ENCODE measurements around the gene LDLRAD4. TPM values are rescaled to one million over a fixed set of nuclear protein-coding genes. Genes with fewer than 3 reads are reported as not detected.

The LDLRAD4 gene
- total RNA-seq, 4 donors from 2014 or later, result 14.0 to 36.9 (median 29.3) TPM

DNA sequence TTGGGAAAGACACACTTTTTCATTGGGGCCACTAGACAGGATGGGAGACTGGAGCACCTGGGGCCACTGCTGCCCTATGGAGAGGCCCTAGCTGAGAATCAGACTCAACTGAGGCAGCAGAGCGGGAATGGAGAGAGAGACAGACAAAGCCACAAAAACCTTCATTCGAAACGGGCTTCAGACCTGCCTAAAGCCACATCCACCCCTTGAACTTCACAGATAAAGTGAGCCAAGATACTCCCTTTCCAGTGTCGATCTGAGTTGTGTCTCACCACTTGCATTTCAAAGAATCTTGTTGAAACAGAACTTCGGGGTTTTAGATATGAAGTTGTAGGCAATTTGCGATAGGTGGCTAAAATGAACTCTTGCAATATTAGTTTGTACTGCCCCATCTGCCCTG is 11.3 kb upstream of the LDLRAD4 start:
- Histone ChIP-seq H3K4me1 (no peaks in the 10 kb centered on the region), H3K9me3 (no peaks in the 10 kb centered on the region), H3K27ac (no peak overlapping the region), H3K4me3 (no peak overlapping the region), H3K36me3 (no peaks in the 10 kb centered on the region), H3K27me3 (no peaks in the 10 kb centered on the region)
- DNase-seq (ENCODE audit: low spot score in 2 of 2), result no peak
- no peak for TF ChIP-seq EP300 (IDR thresholded peaks at IDR 0.05)
- TF ChIP-seq, protein P1, sequence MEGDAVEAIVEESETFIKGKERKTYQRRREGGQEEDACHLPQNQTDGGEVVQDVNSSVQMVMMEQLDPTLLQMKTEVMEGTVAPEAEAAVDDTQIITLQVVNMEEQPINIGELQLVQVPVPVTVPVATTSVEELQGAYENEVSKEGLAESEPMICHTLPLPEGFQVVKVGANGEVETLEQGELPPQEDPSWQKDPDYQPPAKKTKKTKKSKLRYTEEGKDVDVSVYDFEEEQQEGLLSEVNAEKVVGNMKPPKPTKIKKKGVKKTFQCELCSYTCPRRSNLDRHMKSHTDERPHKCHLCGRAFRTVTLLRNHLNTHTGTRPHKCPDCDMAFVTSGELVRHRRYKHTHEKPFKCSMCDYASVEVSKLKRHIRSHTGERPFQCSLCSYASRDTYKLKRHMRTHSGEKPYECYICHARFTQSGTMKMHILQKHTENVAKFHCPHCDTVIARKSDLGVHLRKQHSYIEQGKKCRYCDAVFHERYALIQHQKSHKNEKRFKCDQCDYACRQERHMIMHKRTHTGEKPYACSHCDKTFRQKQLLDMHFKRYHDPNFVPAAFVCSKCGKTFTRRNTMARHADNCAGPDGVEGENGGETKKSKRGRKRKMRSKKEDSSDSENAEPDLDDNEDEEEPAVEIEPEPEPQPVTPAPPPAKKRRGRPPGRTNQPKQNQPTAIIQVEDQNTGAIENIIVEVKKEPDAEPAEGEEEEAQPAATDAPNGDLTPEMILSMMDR (IDR thresholded peaks at IDR 0.05), result no peak
- TF ChIP-seq POLR2A (IDR thresholded peaks at IDR 0.05), result no peak
- 92 to 93% methylated on average over 6 of the region's 6 CpGs for WGBS, 2 donors

DNA sequence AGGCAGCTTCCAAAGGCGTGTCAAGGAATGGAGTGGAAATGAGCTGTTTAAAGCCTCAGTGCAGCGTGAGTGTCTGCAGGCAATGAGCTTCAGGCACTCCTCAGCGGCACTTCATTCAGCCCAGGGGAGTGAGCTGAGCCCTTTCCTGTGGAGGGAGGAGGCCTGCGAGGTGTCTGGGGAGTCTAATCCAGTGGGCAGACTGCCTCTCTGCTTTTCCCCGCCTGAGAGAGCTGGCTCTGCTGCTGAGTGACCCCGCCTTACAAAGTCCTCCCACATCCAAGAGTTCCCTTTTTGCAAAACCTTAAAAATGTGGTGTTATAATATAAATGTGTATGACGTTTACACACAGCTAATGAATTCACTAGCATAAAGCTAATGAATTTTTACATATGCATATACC is 7.0 kb upstream of the LDLRAD4 start:
- no peak for DNase-seq (ENCODE audit: low spot score in 2 of 2)
- peaks cover 0 to 2% of the 10 kb centered on the region in 2 donors for H3K27me3 ChIP-seq
- no peaks in the 10 kb centered on the region for H3K9me3 ChIP-seq
- H3K4me1 ChIP-seq, result peaks cover 0 to 9% (median under 1%) of the 10 kb centered on the region in 4 donors
- TF ChIP-seq EP300 (IDR thresholded peaks at IDR 0.05) (no peak), POLR2A (IDR thresholded peaks at IDR 0.05) (no peak)
- TF ChIP-seq, protein P1 (IDR thresholded peaks at IDR 0.05), result no peak
- 43 to 44% methylated on average over 7 of the region's 7 CpGs for WGBS, 2 donors
- no peaks in the 10 kb centered on the region for H3K36me3 ChIP-seq
- no peak overlapping the region for H3K4me3 ChIP-seq
- H3K27ac ChIP-seq, result no peak overlapping the region

GRCh38 chr18:13213036-13213795 is 5.3 kb upstream of the LDLRAD4 start:
- no peaks in the 10 kb centered on the region for H3K36me3 ChIP-seq
- peaks cover 0 to 18% (median 4%) of the 10 kb centered on the region in 4 donors for H3K4me1 ChIP-seq
- DNase-seq (ENCODE audit: low spot score in 2 of 2), result no peak
- WGBS, 2 donors, result 85 to 90% methylated on average over 15 to 18 of the region's 18 CpGs
- H3K4me3 ChIP-seq, result no peak overlapping the region
- no peak for TF ChIP-seq POLR2A (IDR thresholded peaks at IDR 0.05)
- TF ChIP-seq, protein P1 (IDR thresholded peaks at IDR 0.05), result no peak
- no peak for TF ChIP-seq EP300 (IDR thresholded peaks at IDR 0.05)
- peaks cover 0 to 7% of the 10 kb centered on the region in 2 donors for H3K27me3 ChIP-seq
- H3K27ac ChIP-seq, result no peak overlapping the region
- no peaks in the 10 kb centered on the region for H3K9me3 ChIP-seq

DNA sequence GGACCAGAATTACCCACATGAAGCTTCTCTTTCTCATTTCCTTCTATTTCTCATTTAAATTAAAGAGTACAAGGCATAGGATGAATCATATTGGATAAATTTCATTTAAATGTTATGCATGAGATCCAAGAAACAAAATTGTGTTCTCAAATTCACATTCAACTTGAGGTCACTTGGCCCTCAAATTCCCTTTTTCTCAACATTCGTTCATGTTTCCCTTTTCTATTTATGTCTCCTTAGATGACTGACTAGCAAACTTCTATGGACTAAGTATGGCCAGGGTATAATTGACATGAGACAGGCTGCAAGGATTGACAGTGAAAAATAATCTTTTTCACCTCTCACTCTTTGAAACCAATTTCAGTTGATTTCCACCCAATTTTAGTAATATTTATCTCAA is 4.0 kb upstream of the LDLRAD4 start:
- no peak overlapping the region for H3K27ac ChIP-seq
- WGBS, 2 donors, result 44 to 56% methylated on average over 1 of the region's 1 CpG
- peaks cover 0 to 32% (median 16%) of the 10 kb centered on the region in 4 donors for H3K4me1 ChIP-seq
- H3K36me3 ChIP-seq, result no peaks in the 10 kb centered on the region
- H3K27me3 ChIP-seq, result peaks cover 0 to 7% of the 10 kb centered on the region in 2 donors
- H3K4me3 ChIP-seq, result no peak overlapping the region
- no peak for DNase-seq (ENCODE audit: low spot score in 2 of 2)
- TF ChIP-seq EP300 (IDR thresholded peaks at IDR 0.05) (no peak), POLR2A (IDR thresholded peaks at IDR 0.05) (no peak)
- TF ChIP-seq, protein P1 (IDR thresholded peaks at IDR 0.05), result no peak
- no peaks in the 10 kb centered on the region for H3K9me3 ChIP-seq

DNA sequence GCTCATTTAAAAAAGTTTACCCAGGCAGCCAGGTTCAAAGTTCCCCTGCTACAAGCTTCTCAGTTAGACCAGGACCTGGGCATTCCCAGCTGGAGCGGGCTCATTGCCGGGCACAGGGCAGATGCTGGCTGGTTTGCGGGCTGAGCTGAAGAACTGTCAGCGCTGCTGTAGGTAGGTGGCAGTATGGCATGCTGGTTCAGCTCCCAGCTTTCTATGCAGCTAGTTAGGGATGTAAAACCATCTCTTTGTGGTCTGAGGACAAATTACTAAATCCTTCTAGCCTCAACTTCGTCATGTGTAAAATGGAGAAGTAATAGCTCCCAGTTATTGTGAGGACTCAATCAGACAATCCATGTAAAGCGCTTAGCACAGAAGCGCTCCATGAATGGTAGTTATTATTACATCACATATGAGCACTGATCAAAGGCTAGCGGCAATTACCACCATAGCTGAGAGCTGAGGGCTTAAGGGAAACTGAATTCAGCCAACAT is 2.4 kb upstream of the LDLRAD4 start:
- DNase-seq (ENCODE audit: low spot score in 2 of 2), result no peak
- WGBS, 2 donors, result 9 to 13% methylated on average over 8 of the region's 8 CpGs
- Histone ChIP-seq H3K9me3 (no peaks in the 10 kb centered on the region), H3K4me1 (peaks cover 0 to 47% (median 25%) of the 10 kb centered on the region in 4 donors), H3K27ac (peak overlapping the region in 1 of 4 donors; percentile 85), H3K4me3 (no peak overlapping the region), H3K27me3 (peaks cover 0 to 7% of the 10 kb centered on the region in 2 donors), H3K36me3 (no peaks in the 10 kb centered on the region)
- TF ChIP-seq POLR2A (IDR thresholded peaks at IDR 0.05) (no peak), EP300 (IDR thresholded peaks at IDR 0.05) (peak in 1 of 2 donors; percentile 65)
- TF ChIP-seq, protein P1 (IDR thresholded peaks at IDR 0.05), result peak; percentile 41 to 81 (median 61)

Data from tibial nerve (tissue), 4 donors.